Endothelial cell of umbilical vein (primary cell): ENCODE results near the gene CIBAR2. TPM values are rescaled to one million over a fixed set of nuclear protein-coding genes. Genes with fewer than 3 reads are reported as not detected.

Experiments used
- BruUV-seq: library from RNA; stranded (reverse); fragments of 400-500 nt; replicated peaks from 2 replicates; lab custom pipeline; 2021; lab: Mats Ljungman, UMichigan
- CTCF ChIA-PET: fragments of 300-600, 350-600 bp; sonication (Branson Sonifier 250); formaldehyde crosslinking; loops from one replicate; lab custom pipeline; 2021; ENCODE audit warnings: antibody characterized with exemption, inconsistent platforms; lab: Charles Lee
- POLR2A ChIA-PET: fragments of 300-600, 350-600 bp; sonication (Branson Sonifier 250); formaldehyde crosslinking; loops from one replicate; lab custom pipeline; 2021; ENCODE audit warnings: antibody characterized with exemption, inconsistent platforms; lab: Charles Lee
- DNase-seq: peaks from one replicate; pipeline ENCODE4 v3.0.0-alpha.2; 2011; ENCODE audit warnings: low read depth, low spot score
- FAIRE-seq: peaks from 2 replicates; lab custom pipeline; 2011; peaks lifted over from hg19 to GRCh38; lab: Jason Lieb, UNC
- H2AFZ ChIP-seq: 2 replicates; pipeline ENCODE4 v1.6.0; 2012; ENCODE audit warnings: low read depth, low read length, control low read depth, inconsistent platforms
- H3K27ac ChIP-seq: 2 replicates; pipeline ENCODE4 v1.5.1; 2011; ENCODE audit warnings: low read depth, mild to moderate bottlenecking, control low read depth, low read length, moderate library complexity; ENCODE audit not compliant: insufficient read depth
- H3K27me3 ChIP-seq, 2 experiments: 2 replicates each; pipeline versions ENCODE4 v1.6.0 to v1.6.1; 2011; ENCODE audit warnings: low read length in 2 of 2, mixed read lengths in 1 of 2; ENCODE audit not compliant: control insufficient read depth in 2 of 2, insufficient read depth in 2 of 2
- H3K36me3 ChIP-seq, 2 experiments: 2 replicates in 1 of 2; 3 replicates in 1 of 2; pipeline ENCODE4 v1.5.1; 2011; ENCODE audit warnings: low read length in 2 of 2, mild to moderate bottlenecking in 1 of 2, moderate library complexity in 1 of 2; ENCODE audit not compliant: control insufficient read depth in 2 of 2, insufficient read depth in 2 of 2; ENCODE audit errors: extremely low read depth in 1 of 2
- H3K4me1 ChIP-seq: 3 replicates; pipeline ENCODE4 v1.5.1; 2011; ENCODE audit warnings: mild to moderate bottlenecking, low read length; ENCODE audit not compliant: control insufficient read depth, insufficient read depth; ENCODE audit errors: extremely low read depth
- H3K4me2 ChIP-seq: 2 replicates; pipeline ENCODE4 v1.6.1; 2011; ENCODE audit warnings: low read length, control low read depth, mixed read lengths; ENCODE audit not compliant: insufficient read depth
- H3K4me3 ChIP-seq, 3 experiments: fragments of 200-600 bp in 1 of 3; sonication (generic), shearing (Covaris generic) in 1 of 3; replicated peaks in 1 of 3; 2 replicates each; pipeline ENCODE4 v1.5.1; 2011 to 2016; ENCODE audit warnings: control low read depth in 3 of 3, low read length in 3 of 3, mild to moderate bottlenecking in 2 of 3, inconsistent platforms in 1 of 3, low read depth in 1 of 3, moderate library complexity in 1 of 3; ENCODE audit not compliant: insufficient read depth in 1 of 3
- H3K79me2 ChIP-seq: 2 replicates; pipeline ENCODE4 v1.6.0; 2012; ENCODE audit warnings: low read length, inconsistent platforms; ENCODE audit not compliant: control insufficient read depth, insufficient read depth
- H3K9ac ChIP-seq: replicated peaks from 2 replicates; pipeline ENCODE3; 2011; ENCODE audit warnings: low read length, control low read depth; ENCODE audit not compliant: insufficient read depth; ENCODE audit errors: extremely low read depth
- H3K9me1 ChIP-seq: replicated peaks from 3 replicates; pipeline ENCODE4 v1.6.0; 2011; ENCODE audit warnings: mild to moderate bottlenecking, low read length; ENCODE audit not compliant: control insufficient read depth, insufficient read depth; ENCODE audit errors: extremely low read depth
- H3K9me3 ChIP-seq: replicated peaks from 2 replicates; pipeline ENCODE4 v1.5.1; 2012; ENCODE audit warnings: low read length, inconsistent platforms; ENCODE audit not compliant: control insufficient read depth, insufficient read depth
- H4K20me1 ChIP-seq: replicated peaks from 2 replicates; pipeline ENCODE3; 2011; ENCODE audit warnings: mild to moderate bottlenecking, low read length; ENCODE audit not compliant: control insufficient read depth, insufficient read depth; ENCODE audit errors: extremely low read depth
- CTCF ChIP-seq, 2 donors: IDR thresholded peaks; 1 replicate in 1 of 2; 2 replicates in 1 of 2; pipeline ENCODE4 v1.5.1; 2011; ENCODE audit warnings: low read length in 2 of 2, mild to moderate bottlenecking in 2 of 2, moderate library complexity in 2 of 2, control low read depth in 1 of 2, inconsistent platforms in 1 of 2, low read depth in 1 of 2; ENCODE audit not compliant: insufficient read depth in 1 of 2; ENCODE audit errors: extremely low read depth in 1 of 2
- EZH2 ChIP-seq: IDR thresholded peaks from 2 replicates; pipeline ENCODE4 v1.6.1; 2012; ENCODE audit warnings: borderline replicate concordance, low read depth, mild to moderate bottlenecking, moderate library complexity, low read length, inconsistent platforms; ENCODE audit not compliant: severe bottlenecking
- FOS ChIP-seq: IDR thresholded peaks from 2 replicates; pipeline ENCODE4 v1.6.1; 2011; ENCODE audit warnings: mild to moderate bottlenecking, low read length, moderate library complexity, borderline replicate concordance; ENCODE audit not compliant: insufficient read depth
- GATA2 ChIP-seq: IDR thresholded peaks from 2 replicates; pipeline ENCODE4 v1.7.0; 2011; ENCODE audit warnings: low read depth, mild to moderate bottlenecking, moderate library complexity, mixed read lengths, low read length; ENCODE audit not compliant: insufficient read length, insufficient read depth
- JUN ChIP-seq: IDR thresholded peaks from 2 replicates; pipeline ENCODE4 v1.6.1; 2011; ENCODE audit warnings: borderline replicate concordance, low read depth; ENCODE audit not compliant: insufficient read length, insufficient read depth
- MAX ChIP-seq: IDR thresholded peaks from 2 replicates; pipeline ENCODE4 v1.6.1; 2011; ENCODE audit not compliant: insufficient read depth, insufficient read length
- MYC ChIP-seq: IDR thresholded peaks from one replicate; pipeline ENCODE4 v1.6.1; 2011; ENCODE audit warnings: mild to moderate bottlenecking, low read depth, low read length
- POLR2A ChIP-seq: IDR thresholded peaks from 2 replicates; pipeline ENCODE4 v1.6.1; 2012; ENCODE audit warnings: low read depth, mild to moderate bottlenecking, control low read depth, low read length
- POLR2AphosphoS5 ChIP-seq: IDR thresholded peaks from 2 replicates; pipeline ENCODE4 v1.6.1; 2012; ENCODE audit warnings: low read depth, mild to moderate bottlenecking, control low read depth, low read length, moderate library complexity; ENCODE audit not compliant: insufficient read depth
- dilution Hi-C: fragments of 300-500 bp; cut with MboI; formaldehyde crosslinking; loops from one replicate; pipeline ENCODE4 v1.15.0; 2019; ENCODE audit warnings: low sequenced_read_pairs; ENCODE audit not compliant: extremely low pct_ligation_motif_present
- intact Hi-C: fragments of 100-400 bp; cut with micrococcal nuclease; formaldehyde crosslinking; loops from one replicate; pipeline ENCODE4 v1.10.0; 2022
- polyA plus RNA-seq, 4 experiments: library from polyadenylated mRNA; depleted of rRNA in 3 of 4; stranded (reverse) in 3 of 4; unstranded in 1 of 4; fragments of >200 nt; gene quantifications; 2 replicates each; pipeline versions ENCODE4 v1.2.1 to v1.2.3, GENCODE V29; 2011 to 2012; ENCODE audit warnings: missing spikeins in 1 of 4
- total RNA-seq: library from RNA; stranded (reverse); gene quantifications from 2 replicates; pipeline ENCODE4 v1.2.3, GENCODE V29; 2021

Gene CIBAR2
- total and polyA plus RNA-seq, 2 donors (not counting 3 experiments of a cell fraction or from before 2014, with no cell fraction given) = 0.07 TPM; not detected in 1

- dilution Hi-C loops (no loop called here), intact Hi-C loops (no loop called here)
- Histone ChIP-seq H3K27me3 (no peaks in the 10 kb centered on the region), H3K79me2 (no peaks in the 10 kb centered on the region), H3K4me3 (no peak overlapping the region), H3K4me1 (peaks cover 22% of the 10 kb centered on the region), H3K4me2 (no peak overlapping the region), H3K36me3 (no peaks in the 10 kb centered on the region), H4K20me1 (no peaks in the 10 kb centered on the region), H3K27ac (no peak overlapping the region), H3K9me1 (no peaks in the 10 kb centered on the region), H3K9me3 (no peaks in the 10 kb centered on the region), H3K9ac (no peak overlapping the region), H2AFZ (no peak overlapping the region)
- DNase-seq = no peak
- POLR2A ChIA-PET = no interaction called here
- CTCF ChIA-PET = interaction anchor here (1.0 to 3.1 kb wide), 4 partner anchors 16 to 28 kb away, joined by 3 to 9 read pairs (median 4); no protein-coding TSS in a partner anchor
- BruUV-seq = no TSS peak
- FAIRE-seq = no peak
- no peak for TF ChIP-seq POLR2A
- no peak for TF ChIP-seq POLR2AphosphoS5
- TF ChIP-seq MAX = no peak
- TF ChIP-seq CTCF (IDR thresholded peaks at IDR 0.05; ENCODE audit: extremely low read depth in 1 of 2, insufficient read depth in 1 of 2, low read depth in 1 of 2, low read length in 2 of 2) = no peak
- no peak for TF ChIP-seq MYC
- TF ChIP-seq FOS = no peak
- no peak for TF ChIP-seq EZH2
- TF ChIP-seq GATA2 = no peak
- TF ChIP-seq JUN = no peak
Measured at GRCh38 chr16:85142771-85143211, 30.5 kb upstream of the CIBAR2 start.
